WTC11 (cell line): Measurements from ENCODE around the gene TRPM4. TPM values are rescaled to one million over a fixed set of nuclear protein-coding genes. Genes with fewer than 3 reads are reported as not detected.

Experiments
- ATAC-seq: fragments of 200-7000 bp; cut with Tn5 transposase; 2 replicates; pipeline ENCODE4 v1.10.0; 2021; ENCODE audit warnings: mild to moderate bottlenecking, moderate library complexity
- CTCF ChIA-PET: fragments of 300-600 bp; sonication (Branson Sonifier 250); formaldehyde crosslinking; loops from one replicate; lab custom pipeline; 2021; ENCODE audit warnings: antibody characterized with exemption; lab: Charles Lee
- POLR2A ChIA-PET: fragments of 350-600 bp; sonication (Branson Sonifier 250); formaldehyde crosslinking; loops from one replicate; lab custom pipeline; 2021; ENCODE audit warnings: antibody characterized with exemption; lab: Charles Lee
- DNase-seq: peaks from one replicate; pipeline ENCODE4 v3.0.0; 2021; ENCODE audit warnings: low spot score
- H3K27ac Mint-ChIP-seq: 2 replicates; pipeline ENCODE4 v1.8.0; 2021; ENCODE audit warnings: mixed read lengths
- H3K27me3 Mint-ChIP-seq: 2 replicates; pipeline ENCODE4 v1.8.0; 2021; ENCODE audit warnings: low read depth, mild to moderate bottlenecking, moderate library complexity, mixed read lengths
- H3K36me3 Mint-ChIP-seq: 2 replicates; pipeline ENCODE4 v1.8.0; 2021; ENCODE audit warnings: mixed read lengths
- H3K4me1 Mint-ChIP-seq: 2 replicates; pipeline ENCODE4 v1.8.0; 2022; ENCODE audit warnings: mixed read lengths
- H3K4me3 Mint-ChIP-seq: 2 replicates; pipeline ENCODE4 v1.8.0; 2021; ENCODE audit warnings: mild to moderate bottlenecking, moderate library complexity, mixed read lengths
- H3K9me3 Mint-ChIP-seq: 2 replicates; pipeline ENCODE4 v1.8.0; 2021; ENCODE audit warnings: mixed read lengths
- AFF4 ChIP-seq: sonication (generic); formaldehyde crosslinking; IDR thresholded peaks from 2 replicates; pipeline ENCODE4 v1.8.1; 2023; ENCODE audit warnings: mild to moderate bottlenecking, missing genetic modification reagents, borderline replicate concordance
- FOXJ3 ChIP-seq: sonication (generic); formaldehyde crosslinking; IDR thresholded peaks from 2 replicates; pipeline ENCODE4 v1.9.0; 2021; ENCODE audit warnings: missing genetic modification reagents, mild to moderate bottlenecking, borderline replicate concordance
- FOXP4 ChIP-seq: sonication (generic); formaldehyde crosslinking; IDR thresholded peaks from 2 replicates; pipeline ENCODE4 v1.8.0; 2022; ENCODE audit warnings: mild to moderate bottlenecking, missing genetic modification reagents
- IRF1 ChIP-seq: sonication (generic); formaldehyde crosslinking; IDR thresholded peaks from 2 replicates; pipeline ENCODE4 v1.8.0; 2023; ENCODE audit warnings: missing genetic modification reagents
- MAX ChIP-seq: sonication (generic); formaldehyde crosslinking; IDR thresholded peaks from 2 replicates; pipeline ENCODE4 v1.8.0; 2022; ENCODE audit warnings: mild to moderate bottlenecking, missing genetic modification reagents
- NFATC4 ChIP-seq: fragments of 250-450 bp; sonication (Bioruptor Pico); IDR thresholded peaks from 2 replicates; pipeline ENCODE4 v1.9.0; 2021; ENCODE audit warnings: mild to moderate bottlenecking
- NFE2L1 ChIP-seq: sonication (generic); formaldehyde crosslinking; IDR thresholded peaks from 2 replicates; pipeline ENCODE4 v1.8.1; 2023; ENCODE audit warnings: missing genetic modification reagents
- RELA ChIP-seq: sonication (generic); formaldehyde crosslinking; IDR thresholded peaks from 2 replicates; pipeline ENCODE4 v1.8.1; 2022; ENCODE audit warnings: missing genetic modification reagents, mild to moderate bottlenecking, borderline replicate concordance
- RORB ChIP-seq: fragments of 250-450 bp; sonication (Bioruptor Pico); IDR thresholded peaks from 2 replicates; pipeline ENCODE4 v1.9.0; 2021; ENCODE audit warnings: mild to moderate bottlenecking
- TCF7 ChIP-seq: sonication (generic); formaldehyde crosslinking; IDR thresholded peaks from 2 replicates; pipeline ENCODE4 v1.8.0; 2022; ENCODE audit warnings: mild to moderate bottlenecking, low read depth, missing genetic modification reagents, moderate library complexity
- USF2 ChIP-seq: sonication (generic); formaldehyde crosslinking; IDR thresholded peaks from 2 replicates; pipeline ENCODE4 v1.8.1; 2023; ENCODE audit warnings: mild to moderate bottlenecking, missing genetic modification reagents, moderate library complexity
- ZMAT4 ChIP-seq: fragments of 250-450 bp; sonication (Bioruptor Pico); IDR thresholded peaks from 2 replicates; pipeline ENCODE4 v1.9.0; 2021; ENCODE audit warnings: mild to moderate bottlenecking
- ZNF121 ChIP-seq: sonication (generic); formaldehyde crosslinking; IDR thresholded peaks from 2 replicates; pipeline ENCODE4 v1.8.0; 2023; ENCODE audit warnings: missing genetic modification reagents
- ZNF416 ChIP-seq: fragments of 250-450 bp; sonication (Bioruptor Pico); IDR thresholded peaks from 2 replicates; pipeline ENCODE4 v1.9.0; 2021; ENCODE audit warnings: mild to moderate bottlenecking, inconsistent platforms
- ZNF423 ChIP-seq: fragments of 250-450 bp; sonication (Bioruptor Pico); IDR thresholded peaks from 2 replicates; pipeline ENCODE4 v2.1.2; 2022; ENCODE audit warnings: mild to moderate bottlenecking, moderate library complexity
- ZNF512 ChIP-seq: sonication (generic); formaldehyde crosslinking; IDR thresholded peaks from 2 replicates; pipeline ENCODE4 v1.8.1; 2022; ENCODE audit warnings: missing genetic modification reagents, borderline replicate concordance
- ZSCAN18 ChIP-seq: fragments of 250-450 bp; sonication (Bioruptor Pico); IDR thresholded peaks from 2 replicates; pipeline ENCODE4 v2.1.2; 2022; ENCODE audit warnings: mild to moderate bottlenecking, moderate library complexity
- total RNA-seq: library from RNA; stranded (reverse); gene quantifications from 3 replicates; pipeline ENCODE4 v1.2.3, GENCODE V29; 2021

TRPM4 gene
- total RNA-seq, 1 experiment from 2014 or later, result 15.5 TPM

- CTCF ChIA-PET, result interaction anchor here (1.5 kb wide), 1 partner anchor 33 kb away, joined by 4 read pairs; no protein-coding TSS in a partner anchor
- Mint-ChIP-seq H3K9me3 (no peaks in the 10 kb centered on the region), H3K27me3 (peaks cover 3% of the 10 kb centered on the region; the same call in 1 of the 2 replicates), H3K4me3 (no peak overlapping the region), H3K27ac (no peak overlapping the region), H3K36me3 (no peaks in the 10 kb centered on the region), H3K4me1 (no peaks in the 10 kb centered on the region)
- DNase-seq (no peak), ATAC-seq (no peak)
- TF ChIP-seq FOXJ3 (CRISPR knock-in tag) (no peak), NFE2L1 (CRISPR knock-in tag) (no peak), FOXP4 (CRISPR knock-in tag) (no peak), ZNF416 (no peak), AFF4 (CRISPR knock-in tag) (no peak), NFATC4 (no peak), ZNF423 (CRISPR knock-in tag) (no peak), ZNF512 (CRISPR knock-in tag) (no peak), IRF1 (CRISPR knock-in tag) (no peak), USF2 (CRISPR knock-in tag) (no peak), RELA (no peak), ZMAT4 (CRISPR knock-in tag) (no peak), ZSCAN18 (no peak), TCF7 (CRISPR knock-in tag) (no peak), MAX (CRISPR knock-in tag) (no peak), ZNF121 (CRISPR knock-in tag) (no peak), RORB (CRISPR knock-in tag) (no peak)
- POLR2A ChIA-PET, result no interaction called here
These were observed 74.2 kb downstream of the TRPM4 start for GRCh38 chr19:49231804-49232203.
